Immature natural killer cell (primary cell): ENCODE data around the gene HTR2A. TPM values are rescaled to one million over a fixed set of nuclear protein-coding genes. Genes with fewer than 3 reads are reported as not detected.
"Not testable (repeated sequence)": the region's sequence is repeated elsewhere in the genome, so short reads cannot be mapped to it uniquely, and the experiment has no call there.

Source experiments
- DNase-seq, 3 donors: peaks; one replicate each; pipeline ENCODE4 v3.0.0; 2022; ENCODE audit warnings: mixed read lengths in 1 of 3
- H3K27ac Mint-ChIP-seq, 6 donors: one replicate each; pipeline ENCODE4 v1.8.0; 2020; ENCODE audit warnings: mixed read lengths in 6 of 6, mild to moderate bottlenecking in 5 of 6, inconsistent platforms in 4 of 6, moderate library complexity in 3 of 6
- H3K27me3 Mint-ChIP-seq, 3 donors: one replicate each; pipeline ENCODE4 v1.8.0; 2020 to 2021; ENCODE audit warnings: low read depth in 3 of 3, mild to moderate bottlenecking in 3 of 3, mixed read lengths in 3 of 3, moderate library complexity in 3 of 3, inconsistent platforms in 1 of 3
- H3K36me3 Mint-ChIP-seq, 3 donors: one replicate each; pipeline ENCODE4 v1.8.0; 2020; ENCODE audit warnings: mixed read lengths in 3 of 3, inconsistent platforms in 2 of 3, mild to moderate bottlenecking in 2 of 3
- H3K4me1 Mint-ChIP-seq, 2 donors: one replicate each; pipeline ENCODE4 v1.8.0; 2020; ENCODE audit warnings: inconsistent platforms in 2 of 2, mild to moderate bottlenecking in 2 of 2, mixed read lengths in 2 of 2, moderate library complexity in 1 of 2
- H3K4me3 Mint-ChIP-seq, 5 donors: one replicate each; pipeline ENCODE4 v1.8.0; 2020; ENCODE audit warnings: mild to moderate bottlenecking in 5 of 5, mixed read lengths in 5 of 5, inconsistent platforms in 3 of 5, moderate library complexity in 3 of 5
- H3K9me3 Mint-ChIP-seq, 6 donors: one replicate each; pipeline ENCODE4 v1.8.0; 2020; ENCODE audit warnings: mild to moderate bottlenecking in 6 of 6, mixed read lengths in 6 of 6, inconsistent platforms in 4 of 6, moderate library complexity in 3 of 6
- polyA plus RNA-seq, 3 donors: library from polyadenylated mRNA; unstranded; fragments of 300-500 nt; fragmentation: Illumina TruSeq; gene quantifications; one replicate each; pipeline ENCODE4 v1.2.3, GENCODE V29; 2021

Gene HTR2A
- polyA plus RNA-seq, 3 donors from 2014 or later: not detected

GRCh38 chr13:46817838-46818476 lies 78.9 kb downstream of the HTR2A start:
- Mint-ChIP-seq H3K27ac (no peak overlapping the region), H3K4me3 (no peak overlapping the region), H3K9me3 (peaks cover under 1 to 8% (median 5%) of the 10 kb centered on the region in 6 donors), H3K4me1 (no peaks in the 10 kb centered on the region), H3K36me3 (peaks cover 0 to 3% (median 0%) of the 10 kb centered on the region in 3 donors), H3K27me3 (peaks cover 0 to 9% (median 2%) of the 10 kb centered on the region in 3 donors)
- DNase-seq: no peak

GRCh38 chr13:46817095-46817494 lies 79.8 kb downstream of the HTR2A start:
- no peak for DNase-seq
- peaks cover 0 to 7% (median 3%) of the 10 kb centered on the region in 3 donors for H3K36me3 Mint-ChIP-seq
- H3K27me3 Mint-ChIP-seq: peaks cover under 1 to 9% (median 2%) of the 10 kb centered on the region in 3 donors
- H3K27ac Mint-ChIP-seq: no peak overlapping the region
- no peaks in the 10 kb centered on the region for H3K4me1 Mint-ChIP-seq
- peaks cover 9 to 17% (median 14%) of the 10 kb centered on the region in 6 donors for H3K9me3 Mint-ChIP-seq
- H3K4me3 Mint-ChIP-seq: no peak overlapping the region

GRCh38 chr13:46816371-46816770 lies 80.5 kb downstream of the HTR2A start:
- Mint-ChIP-seq H3K36me3 (peaks cover 0 to 9% (median 5%) of the 10 kb centered on the region in 3 donors), H3K4me3 (no peak overlapping the region), H3K27ac (no peak overlapping the region), H3K4me1 (no peaks in the 10 kb centered on the region), H3K27me3 (peaks cover 6 to 9% (median 8%) of the 10 kb centered on the region in 3 donors), H3K9me3 (peaks cover 11 to 23% (median 17%) of the 10 kb centered on the region in 6 donors)
- no peak for DNase-seq

GRCh38 chr13:46812301-46812797 lies 84.5 kb downstream of the HTR2A start:
- no peak for DNase-seq
- no peak overlapping the region for H3K27ac Mint-ChIP-seq
- H3K9me3 Mint-ChIP-seq: peaks cover 11 to 23% (median 19%) of the 10 kb centered on the region in 6 donors
- H3K4me3 Mint-ChIP-seq: no peak overlapping the region
- H3K36me3 Mint-ChIP-seq: peaks cover 0 to 9% (median 5%) of the 10 kb centered on the region in 3 donors
- H3K27me3 Mint-ChIP-seq: peaks cover 8 to 16% (median 11%) of the 10 kb centered on the region in 3 donors
- no peaks in the 10 kb centered on the region for H3K4me1 Mint-ChIP-seq

DNA sequence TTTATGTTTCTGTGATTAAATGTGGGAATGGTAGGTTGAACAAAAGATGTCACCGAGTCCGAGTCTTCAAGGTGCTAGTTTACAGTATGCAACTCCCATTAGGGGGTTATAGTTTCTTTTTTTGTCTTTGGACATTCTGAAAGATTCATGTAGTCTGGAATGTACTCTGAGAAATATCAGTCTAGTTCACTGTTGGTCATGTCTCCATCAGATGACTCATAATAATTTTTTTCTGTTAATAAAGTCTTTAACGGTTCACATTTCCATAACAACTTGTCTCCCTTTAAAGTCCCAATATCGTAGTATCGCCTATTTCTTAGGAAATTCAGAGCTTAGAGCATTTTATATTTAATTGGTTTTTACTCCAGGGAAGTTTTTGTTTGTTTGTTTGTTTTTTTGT lies 86.4 kb downstream of the HTR2A start:
- no peak overlapping the region for H3K4me3 Mint-ChIP-seq
- H3K36me3 Mint-ChIP-seq: peaks cover 0 to 9% (median 5%) of the 10 kb centered on the region in 3 donors
- no peak for DNase-seq
- H3K4me1 Mint-ChIP-seq: no peaks in the 10 kb centered on the region
- peaks cover 11 to 23% (median 18%) of the 10 kb centered on the region in 6 donors for H3K9me3 Mint-ChIP-seq
- H3K27ac Mint-ChIP-seq: no peak overlapping the region
- peaks cover 6 to 16% (median 11%) of the 10 kb centered on the region in 3 donors for H3K27me3 Mint-ChIP-seq

- not testable (repeated sequence) for DNase-seq, H3K9me3 Mint-ChIP-seq, H3K27ac Mint-ChIP-seq, H3K4me1 Mint-ChIP-seq, H3K36me3 Mint-ChIP-seq, H3K27me3 Mint-ChIP-seq, H3K4me3 Mint-ChIP-seq
These were observed 91.9 kb downstream of the HTR2A start for GRCh38 chr13:46804921-46805320.

GRCh38 chr13:46804391-46804815 lies 92.5 kb downstream of the HTR2A start:
- DNase-seq: no peak
- Mint-ChIP-seq H3K4me3 (no peak overlapping the region), H3K36me3 (no peaks in the 10 kb centered on the region), H3K4me1 (no peaks in the 10 kb centered on the region), H3K27me3 (peaks cover 0 to 6% (median 4%) of the 10 kb centered on the region in 3 donors), H3K9me3 (no peaks in the 10 kb centered on the region), H3K27ac (no peak overlapping the region)

GRCh38 chr13:46803586-46803985 lies 93.3 kb downstream of the HTR2A start:
- Mint-ChIP-seq H3K9me3 (no peaks in the 10 kb centered on the region), H3K4me3 (no peak overlapping the region), H3K27me3 (peaks cover 0 to 6% (median 4%) of the 10 kb centered on the region in 3 donors), H3K4me1 (no peaks in the 10 kb centered on the region), H3K36me3 (no peaks in the 10 kb centered on the region), H3K27ac (no peak overlapping the region)
- no peak for DNase-seq

- Mint-ChIP-seq H3K27ac (peak overlapping the region in 1 of 6 donors; percentile 13), H3K27me3 (peaks cover 0 to 3% (median 0%) of the 10 kb centered on the region in 3 donors), H3K4me3 (no peak overlapping the region), H3K9me3 (no peaks in the 10 kb centered on the region), H3K36me3 (no peaks in the 10 kb centered on the region), H3K4me1 (peaks cover 3 to 8% of the 10 kb centered on the region in 2 donors)
- DNase-seq: no peak
These were observed 95.0 kb downstream of the HTR2A start for GRCh38 chr13:46801858-46802257.

GRCh38 chr13:46799139-46799538 lies 97.7 kb downstream of the HTR2A start:
- H3K4me1 Mint-ChIP-seq: peaks cover 19 to 29% of the 10 kb centered on the region in 2 donors
- no peak overlapping the region for H3K27ac Mint-ChIP-seq
- no peak for DNase-seq
- peaks cover 0 to 7% (median 2%) of the 10 kb centered on the region in 3 donors for H3K27me3 Mint-ChIP-seq
- H3K36me3 Mint-ChIP-seq: peaks cover 0 to 8% (median 0%) of the 10 kb centered on the region in 3 donors
- no peaks in the 10 kb centered on the region for H3K9me3 Mint-ChIP-seq
- H3K4me3 Mint-ChIP-seq: no peak overlapping the region

- DNase-seq: no peak
- H3K4me3 Mint-ChIP-seq: peak overlapping the region; percentile 93 to 100 (median 98)
These were observed 99.2 kb downstream of the HTR2A start for GRCh38 chr13:46797501-46798237.

DNA sequence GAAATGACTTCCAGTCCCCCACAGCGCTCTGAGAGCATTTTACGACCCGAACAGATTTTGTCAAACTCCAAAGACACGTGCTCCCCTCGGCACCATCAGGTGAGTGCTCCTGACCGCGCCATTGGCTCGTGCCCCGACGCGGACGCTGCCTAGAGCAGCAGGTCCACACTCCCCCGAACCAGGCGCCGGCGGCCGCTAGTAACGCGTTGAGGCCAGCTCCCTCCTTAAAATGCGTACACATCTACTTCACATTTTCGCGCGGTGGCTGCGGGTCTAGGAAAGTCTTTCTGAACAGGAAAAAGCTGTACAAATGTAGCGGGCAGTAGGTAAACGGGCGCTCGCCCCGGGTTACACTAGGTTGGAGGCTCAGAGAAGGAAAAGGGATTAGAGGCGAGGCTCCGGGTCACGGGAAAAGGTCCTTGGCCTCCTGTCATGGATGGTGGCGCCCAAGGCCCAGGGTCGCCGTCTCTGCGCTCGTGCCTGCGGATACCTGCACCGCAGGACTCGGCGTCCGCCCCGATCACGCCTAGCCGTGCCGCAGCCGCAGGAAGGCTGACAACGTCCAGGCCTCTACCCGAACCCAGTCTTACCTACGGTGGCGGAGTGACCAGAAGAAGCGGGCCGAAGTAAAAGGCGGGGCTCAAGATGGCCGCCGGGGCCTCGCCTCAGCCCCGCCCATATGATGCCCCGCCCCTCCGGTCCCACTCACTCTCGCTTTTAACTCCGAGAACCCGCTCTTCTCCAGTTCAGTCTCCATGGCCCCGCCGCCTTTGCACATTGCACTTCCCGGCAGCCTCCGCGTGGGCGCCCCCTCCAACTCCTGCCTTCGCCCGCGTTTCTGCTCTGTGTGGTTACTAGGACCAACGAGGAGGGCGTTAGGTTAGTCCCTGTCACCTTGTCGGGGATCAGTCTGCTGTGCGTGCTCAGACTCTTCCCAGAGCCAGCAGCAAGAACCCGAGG lies 100.1 kb downstream of the HTR2A start, which contains the start of gene ESD:
Gene ESD, minus strand, starts transcription at position 647 of the 960 bp plus-strand sequence. CDS start 5,748 bp downstream, outside the sequence.
- H3K36me3 Mint-ChIP-seq: peaks cover 0 to 8% (median 0%) of the 10 kb centered on the region in 3 donors
- H3K4me3 Mint-ChIP-seq: peak within 1 kb of the TSS; percentile 93 to 100 (median 98)
- H3K4me1 Mint-ChIP-seq: peaks cover 19 to 29% of the 10 kb centered on the region in 2 donors
- DNase-seq: peak; percentile 68 to 75 (median 73)
- peaks cover 0 to 7% (median 2%) of the 10 kb centered on the region in 3 donors for H3K27me3 Mint-ChIP-seq
- H3K9me3 Mint-ChIP-seq: no peaks in the 10 kb centered on the region
- peak within 1 kb of the TSS; percentile 78 to 94 (median 92) for H3K27ac Mint-ChIP-seq

More at GRCh38 chr13:46797501-46798237, 99.2 kb downstream of the HTR2A start:
- peaks cover 0 to 7% (median 2%) of the 10 kb centered on the region in 3 donors for H3K27me3 Mint-ChIP-seq
- H3K27ac Mint-ChIP-seq: peak overlapping the region; percentile 55 to 94 (median 85)
- peaks cover 19 to 29% of the 10 kb centered on the region in 2 donors for H3K4me1 Mint-ChIP-seq
- H3K9me3 Mint-ChIP-seq: no peaks in the 10 kb centered on the region
- peaks cover 0 to 8% (median 0%) of the 10 kb centered on the region in 3 donors for H3K36me3 Mint-ChIP-seq

DNA sequence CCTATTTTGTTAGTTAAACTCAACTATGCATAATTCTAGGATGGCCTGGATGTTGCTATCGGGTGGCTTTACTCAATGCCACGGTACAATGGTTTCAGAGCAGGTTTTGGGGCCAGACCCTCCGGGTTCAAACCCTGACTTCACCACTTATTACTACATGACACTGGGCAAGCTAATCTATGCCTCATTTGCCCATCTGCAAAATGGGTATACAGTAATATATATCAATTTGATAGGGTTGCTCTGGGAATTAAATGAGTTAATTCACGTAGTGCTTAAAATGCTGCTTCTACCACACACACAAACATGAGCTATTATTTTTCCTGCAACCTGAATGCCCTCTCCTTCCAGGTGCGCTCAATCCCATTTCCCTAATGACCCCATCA lies 100.7 kb downstream of the HTR2A start:
- Mint-ChIP-seq H3K4me1 (peaks cover 19 to 29% of the 10 kb centered on the region in 2 donors), H3K9me3 (no peaks in the 10 kb centered on the region), H3K36me3 (peaks cover 0 to 8% (median 0%) of the 10 kb centered on the region in 3 donors), H3K27ac (peak overlapping the region; percentile 78 to 94 (median 92)), H3K4me3 (peak overlapping the region; percentile 93 to 100 (median 98)), H3K27me3 (peaks cover 0 to 7% (median 2%) of the 10 kb centered on the region in 3 donors)
- DNase-seq: no peak
